ENCODE data around the gene MYH9.

The MYH9 gene

DNA sequence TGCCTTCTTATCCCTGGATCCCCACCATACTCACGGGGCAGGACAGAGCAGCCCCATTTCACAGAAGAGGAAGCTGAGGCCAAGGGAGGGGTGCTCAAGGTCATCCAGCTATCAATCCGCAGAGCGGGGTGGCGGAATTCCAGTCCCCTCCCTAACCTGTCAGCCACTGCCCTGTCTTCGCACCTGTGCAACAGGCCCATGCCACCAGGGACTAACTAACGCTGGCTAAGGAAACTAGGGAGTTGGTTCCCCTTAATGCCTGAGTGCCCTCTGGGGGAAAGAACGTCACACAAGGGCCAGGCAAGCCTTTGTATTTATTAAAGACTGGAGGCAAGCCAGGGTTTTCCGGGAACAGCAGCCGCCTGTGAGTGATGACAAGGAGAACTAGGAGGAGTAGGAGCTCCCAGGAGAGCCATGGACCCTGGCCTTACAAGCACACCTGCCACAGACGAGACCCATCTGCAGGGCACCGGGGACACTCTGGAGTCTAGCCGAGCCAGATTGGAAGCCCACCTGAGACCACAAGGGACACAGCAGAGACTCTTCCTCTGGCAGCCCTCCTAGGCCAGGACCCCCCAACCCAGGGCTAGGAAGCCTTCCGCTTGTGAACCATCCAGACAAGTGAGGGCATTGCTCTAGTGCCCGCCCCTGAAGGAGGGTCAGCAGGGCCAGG is 64.4 kb downstream of the MYH9 start:
- TF ChIP-seq, protein P1, sequence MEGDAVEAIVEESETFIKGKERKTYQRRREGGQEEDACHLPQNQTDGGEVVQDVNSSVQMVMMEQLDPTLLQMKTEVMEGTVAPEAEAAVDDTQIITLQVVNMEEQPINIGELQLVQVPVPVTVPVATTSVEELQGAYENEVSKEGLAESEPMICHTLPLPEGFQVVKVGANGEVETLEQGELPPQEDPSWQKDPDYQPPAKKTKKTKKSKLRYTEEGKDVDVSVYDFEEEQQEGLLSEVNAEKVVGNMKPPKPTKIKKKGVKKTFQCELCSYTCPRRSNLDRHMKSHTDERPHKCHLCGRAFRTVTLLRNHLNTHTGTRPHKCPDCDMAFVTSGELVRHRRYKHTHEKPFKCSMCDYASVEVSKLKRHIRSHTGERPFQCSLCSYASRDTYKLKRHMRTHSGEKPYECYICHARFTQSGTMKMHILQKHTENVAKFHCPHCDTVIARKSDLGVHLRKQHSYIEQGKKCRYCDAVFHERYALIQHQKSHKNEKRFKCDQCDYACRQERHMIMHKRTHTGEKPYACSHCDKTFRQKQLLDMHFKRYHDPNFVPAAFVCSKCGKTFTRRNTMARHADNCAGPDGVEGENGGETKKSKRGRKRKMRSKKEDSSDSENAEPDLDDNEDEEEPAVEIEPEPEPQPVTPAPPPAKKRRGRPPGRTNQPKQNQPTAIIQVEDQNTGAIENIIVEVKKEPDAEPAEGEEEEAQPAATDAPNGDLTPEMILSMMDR (conservative IDR thresholded peaks at IDR 0.05), result no peak
- TF ChIP-seq ZFX (IDR thresholded peaks at IDR 0.05), result no peak
- no peak overlapping the region for H3K27ac ChIP-seq

DNA sequence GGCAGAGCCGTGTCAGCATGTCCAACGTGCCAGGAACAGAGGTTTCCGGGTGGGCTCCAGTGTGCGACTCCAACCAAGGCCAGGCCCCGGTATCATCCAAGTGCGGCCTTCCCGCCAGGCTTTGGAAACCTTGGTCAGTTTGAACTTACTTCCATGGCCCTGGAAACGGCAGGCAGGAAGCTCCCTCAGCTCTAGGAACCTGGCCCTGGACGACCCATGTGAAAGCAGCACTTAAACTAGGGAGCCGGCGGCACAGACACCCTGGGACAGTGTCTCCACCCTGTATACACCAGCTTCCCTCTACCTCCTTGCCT is 65.2 kb downstream of the MYH9 start:
- no peak overlapping the region for H3K27ac ChIP-seq
- no peak for TF ChIP-seq ZFX (IDR thresholded peaks at IDR 0.05)
- TF ChIP-seq, protein P1 (conservative IDR thresholded peaks at IDR 0.05), result no peak

DNA sequence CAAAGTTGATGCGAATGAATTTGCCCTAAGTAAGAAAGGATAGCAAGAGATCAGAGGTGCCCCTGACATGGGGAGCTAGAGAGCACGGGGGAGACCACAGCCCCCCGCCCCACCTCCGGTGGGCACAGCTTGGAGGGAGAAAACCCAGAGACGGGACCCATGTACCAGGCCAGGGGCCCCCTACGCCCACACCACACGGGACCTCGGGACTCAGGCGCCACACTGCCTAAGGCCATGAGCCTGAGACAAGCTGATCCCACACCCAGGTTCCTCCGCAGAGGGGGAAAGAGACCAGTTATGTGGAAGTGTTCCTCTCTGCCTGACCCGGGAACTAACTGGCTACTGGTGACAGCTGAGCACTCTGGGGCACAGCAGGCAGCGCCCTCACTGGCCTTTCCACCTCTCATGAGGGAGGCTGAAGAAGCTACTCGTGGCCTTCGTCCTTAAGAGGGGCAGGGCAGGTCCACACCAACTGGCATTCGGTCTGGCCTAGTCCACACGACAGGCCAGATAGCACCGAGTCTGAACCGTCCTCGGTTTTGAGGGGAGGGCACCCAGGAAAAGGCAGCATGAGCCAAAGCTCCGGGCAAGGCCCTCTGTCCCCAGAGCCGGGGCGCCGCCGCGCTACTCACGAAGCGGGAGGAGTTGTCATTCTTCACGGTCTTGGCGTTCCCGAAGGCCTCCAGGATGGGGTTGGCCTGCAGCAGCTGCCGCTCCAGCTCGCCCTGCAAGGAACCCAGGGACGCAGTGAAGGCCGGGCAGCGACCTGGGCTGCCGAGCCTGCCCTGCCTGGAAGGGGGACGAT is 65.8 kb downstream of the MYH9 start:
- H3K27ac ChIP-seq, result no peak overlapping the region
- TF ChIP-seq ZFX (IDR thresholded peaks at IDR 0.05), result no peak
- TF ChIP-seq, protein P1 (conservative IDR thresholded peaks at IDR 0.05), result no peak

DNA sequence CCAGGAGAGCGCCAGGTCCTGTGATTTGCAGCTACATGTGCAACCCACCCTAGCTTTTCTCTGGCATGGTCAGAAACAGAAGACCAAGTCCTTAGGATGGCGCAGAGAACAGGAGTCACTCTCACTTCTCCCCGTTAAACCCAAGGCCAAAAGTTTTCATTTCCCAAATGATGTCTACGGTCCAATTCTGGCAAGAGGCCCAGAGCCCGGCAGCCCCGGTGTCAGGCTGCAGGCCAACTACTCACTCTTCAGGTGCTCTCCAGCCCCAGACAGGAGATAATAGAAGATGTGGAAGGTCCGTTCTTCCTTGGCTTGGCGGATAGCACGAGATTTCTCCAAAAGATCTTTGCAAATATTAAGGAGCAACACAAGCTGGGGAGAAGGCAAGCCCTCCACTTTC is 67.2 kb downstream of the MYH9 start:
- TF ChIP-seq ZFX (IDR thresholded peaks at IDR 0.05), result no peak
- TF ChIP-seq, protein P1 (conservative IDR thresholded peaks at IDR 0.05), result no peak
- H3K27ac ChIP-seq, result no peak overlapping the region

DNA sequence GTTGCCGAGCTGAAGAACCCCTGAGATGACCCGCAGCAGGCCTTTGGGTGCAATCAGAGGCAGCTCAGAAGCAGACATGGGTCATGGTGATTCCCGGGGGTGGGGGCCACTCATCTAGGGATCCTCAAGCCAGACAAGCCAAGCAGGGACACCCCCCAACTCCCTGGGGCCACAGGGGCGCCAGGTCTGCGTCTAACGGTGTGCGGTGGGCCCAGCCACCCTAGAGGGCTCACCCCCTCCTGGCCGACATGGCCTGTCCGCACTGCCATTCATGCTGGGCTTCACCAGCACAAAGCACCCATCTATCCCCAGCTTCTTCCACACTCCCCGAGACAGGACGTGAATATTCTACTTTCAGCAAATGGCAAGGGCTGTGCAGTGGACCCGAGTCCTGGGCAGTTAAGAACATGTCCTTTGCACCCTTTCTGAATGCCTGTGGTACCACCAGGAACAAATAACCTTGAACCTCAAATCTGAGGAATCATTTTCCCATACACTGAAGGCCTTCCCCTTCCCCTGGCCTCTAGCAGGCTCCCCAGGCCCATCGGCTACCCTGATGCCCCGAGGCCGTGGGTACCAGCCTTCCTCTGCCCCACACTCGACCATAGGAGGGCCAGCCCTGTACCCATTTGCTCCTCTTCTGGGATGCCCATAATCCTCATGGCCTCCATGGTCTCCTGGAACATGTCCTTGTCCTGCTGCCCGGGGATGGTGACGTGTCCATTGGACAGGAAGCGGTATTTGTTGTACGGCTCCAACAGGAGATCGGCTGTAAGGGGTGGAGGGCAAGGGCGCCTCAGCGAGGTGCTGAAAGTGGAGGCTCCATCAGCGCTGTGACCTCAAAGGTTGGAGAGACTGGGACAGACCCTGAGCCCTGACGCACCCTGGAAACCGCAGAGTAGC is 67.9 kb downstream of the MYH9 start:
- TF ChIP-seq, protein P1 (conservative IDR thresholded peaks at IDR 0.05), result no peak
- no peak for TF ChIP-seq ZFX (IDR thresholded peaks at IDR 0.05)
- no peak overlapping the region for H3K27ac ChIP-seq

DNA sequence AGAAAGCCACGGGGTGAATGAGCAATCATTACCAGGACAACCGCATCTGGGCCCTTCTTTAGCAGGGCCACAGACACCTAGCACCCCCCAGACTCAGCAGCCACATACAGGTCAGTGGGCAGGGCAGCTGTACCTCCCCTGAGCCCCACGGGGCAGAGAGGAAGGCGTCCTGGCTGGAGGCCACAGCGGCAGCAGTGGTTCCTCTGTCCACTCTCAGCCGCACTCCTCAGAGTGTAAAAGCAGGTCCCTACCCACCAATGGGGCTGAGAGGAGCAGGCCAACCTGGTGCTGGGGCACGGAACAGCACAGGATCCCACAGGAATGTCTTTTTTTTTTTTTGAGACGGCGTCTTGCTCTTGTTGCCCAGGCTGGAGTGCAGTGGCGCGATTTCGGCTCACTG is 69.3 kb downstream of the MYH9 start:
- H3K27ac ChIP-seq, result no peak overlapping the region
- TF ChIP-seq, protein P1 (conservative IDR thresholded peaks at IDR 0.05), result no peak
- TF ChIP-seq ZFX (IDR thresholded peaks at IDR 0.05), result no peak
